Parathyroid adenoma (tissue), 2 donors: Measurements from ENCODE around the gene ISL2.

ENCODE experiments used
- H2AFZ ChIP-seq: fragments of 300-600 bp; sonication (generic); one replicate; pipeline ENCODE4 v1.7.0; 2017; ENCODE audit warnings: antibody characterized with exemption, mild to moderate bottlenecking
- H3K27ac ChIP-seq: fragments of 300-600 bp; sonication (generic); one replicate; pipeline ENCODE4 v1.7.0; 2017
- H3K27me3 ChIP-seq: fragments of 300-600 bp; sonication (generic); one replicate; pipeline ENCODE4 v1.7.0; 2017; ENCODE audit warnings: low read length; ENCODE audit not compliant: control insufficient read depth, insufficient read depth
- H3K36me3 ChIP-seq: fragments of 300-600 bp; sonication (generic); one replicate; pipeline ENCODE4 v1.7.0; 2017; ENCODE audit warnings: low read length; ENCODE audit not compliant: control insufficient read depth, insufficient read depth
- H3K4me1 ChIP-seq: fragments of 300-600 bp; sonication (generic); one replicate; pipeline ENCODE4 v1.7.0; 2017; ENCODE audit warnings: control low read depth
- H3K4me2 ChIP-seq: fragments of 300-600 bp; sonication (generic); one replicate; pipeline ENCODE4 v1.7.0; 2017; ENCODE audit warnings: low read length
- H3K4me3 ChIP-seq: fragments of 300-600 bp; sonication (generic); one replicate; pipeline ENCODE4 v1.7.0; 2017; ENCODE audit warnings: low read depth, low read length
- H3K79me2 ChIP-seq: fragments of 300-600 bp; sonication (generic); one replicate; pipeline ENCODE4 v1.7.0; 2017; ENCODE audit warnings: control low read depth
- H3K9ac ChIP-seq: fragments of 300-600 bp; sonication (generic); one replicate; pipeline ENCODE4 v1.7.0; 2017; ENCODE audit warnings: mild to moderate bottlenecking
- H3K9me3 ChIP-seq: fragments of 300-600 bp; sonication (generic); one replicate; pipeline ENCODE4 v1.7.0; 2017; ENCODE audit warnings: low read length; ENCODE audit not compliant: control insufficient read depth
- TF ChIP-seq, protein P1 (sequence below): fragments of 300-600 bp; sonication (generic); IDR thresholded peaks from one replicate; pipeline ENCODE4 v1.7.0; 2017; ENCODE audit warnings: antibody characterized with exemption, mild to moderate bottlenecking
- donor health status: primary hyperparathyroidism.

ISL2 gene

DNA sequence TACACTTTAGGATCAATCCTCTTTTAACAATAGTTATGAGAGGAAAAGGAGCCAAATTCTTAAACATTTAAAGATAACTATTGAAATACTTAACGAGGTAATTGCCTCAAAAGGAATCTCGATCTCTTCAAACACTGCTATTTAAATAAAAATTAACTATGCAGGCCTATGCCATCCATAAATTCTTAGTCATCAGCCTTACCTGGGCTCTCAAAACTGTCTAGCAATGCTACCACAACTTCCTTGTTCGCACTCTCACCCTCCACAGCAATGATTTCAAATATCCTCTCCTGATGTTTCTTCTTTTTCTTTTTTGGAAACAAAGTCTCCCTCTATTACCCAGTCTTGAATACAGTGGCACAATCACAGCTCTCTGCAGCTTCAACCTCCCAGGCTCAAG lies 37.6 kb upstream of the ISL2 start:
- Histone ChIP-seq H3K9me3 (no peaks in the 10 kb centered on the region), H3K4me1 (no peaks in the 10 kb centered on the region), H3K27ac (no peak overlapping the region), H3K4me3 (no peak overlapping the region), H3K27me3 (no peaks in the 10 kb centered on the region), H3K4me2 (no peak overlapping the region), H3K9ac (no peak overlapping the region), H3K36me3 (no peaks in the 10 kb centered on the region), H3K79me2 (peaks cover 13% of the 10 kb centered on the region), H2AFZ (no peak overlapping the region)
- TF ChIP-seq, protein P1, sequence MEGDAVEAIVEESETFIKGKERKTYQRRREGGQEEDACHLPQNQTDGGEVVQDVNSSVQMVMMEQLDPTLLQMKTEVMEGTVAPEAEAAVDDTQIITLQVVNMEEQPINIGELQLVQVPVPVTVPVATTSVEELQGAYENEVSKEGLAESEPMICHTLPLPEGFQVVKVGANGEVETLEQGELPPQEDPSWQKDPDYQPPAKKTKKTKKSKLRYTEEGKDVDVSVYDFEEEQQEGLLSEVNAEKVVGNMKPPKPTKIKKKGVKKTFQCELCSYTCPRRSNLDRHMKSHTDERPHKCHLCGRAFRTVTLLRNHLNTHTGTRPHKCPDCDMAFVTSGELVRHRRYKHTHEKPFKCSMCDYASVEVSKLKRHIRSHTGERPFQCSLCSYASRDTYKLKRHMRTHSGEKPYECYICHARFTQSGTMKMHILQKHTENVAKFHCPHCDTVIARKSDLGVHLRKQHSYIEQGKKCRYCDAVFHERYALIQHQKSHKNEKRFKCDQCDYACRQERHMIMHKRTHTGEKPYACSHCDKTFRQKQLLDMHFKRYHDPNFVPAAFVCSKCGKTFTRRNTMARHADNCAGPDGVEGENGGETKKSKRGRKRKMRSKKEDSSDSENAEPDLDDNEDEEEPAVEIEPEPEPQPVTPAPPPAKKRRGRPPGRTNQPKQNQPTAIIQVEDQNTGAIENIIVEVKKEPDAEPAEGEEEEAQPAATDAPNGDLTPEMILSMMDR, result no peak

DNA sequence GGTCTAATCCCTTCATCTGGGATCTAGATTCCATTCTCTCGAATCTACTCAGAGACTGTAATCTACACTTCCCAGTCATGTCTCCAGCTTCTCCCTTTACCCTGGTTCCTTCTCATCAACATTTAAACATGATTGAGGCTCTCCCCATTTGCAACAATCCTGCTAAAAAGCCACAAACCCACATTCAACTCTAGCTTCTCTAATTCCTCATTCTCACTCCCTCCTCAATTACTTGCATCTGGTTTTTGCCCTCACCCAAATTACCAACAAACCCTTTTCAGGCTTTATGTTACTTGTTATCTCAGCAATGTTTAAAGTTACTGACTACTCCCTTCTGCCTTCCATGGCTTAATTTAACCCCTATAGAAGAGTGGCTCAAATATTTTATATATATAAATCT lies 36.8 kb upstream of the ISL2 start:
- no peak overlapping the region for H3K27ac ChIP-seq
- H3K4me3 ChIP-seq, result no peak overlapping the region
- no peak overlapping the region for H3K4me2 ChIP-seq
- H3K9me3 ChIP-seq, result no peaks in the 10 kb centered on the region
- H3K36me3 ChIP-seq, result no peaks in the 10 kb centered on the region
- peaks cover 19% of the 10 kb centered on the region for H3K79me2 ChIP-seq
- H3K4me1 ChIP-seq, result no peaks in the 10 kb centered on the region
- no peaks in the 10 kb centered on the region for H3K27me3 ChIP-seq
- no peak overlapping the region for H3K9ac ChIP-seq
- no peak overlapping the region for H2AFZ ChIP-seq
- TF ChIP-seq, protein P1, result no peak

DNA sequence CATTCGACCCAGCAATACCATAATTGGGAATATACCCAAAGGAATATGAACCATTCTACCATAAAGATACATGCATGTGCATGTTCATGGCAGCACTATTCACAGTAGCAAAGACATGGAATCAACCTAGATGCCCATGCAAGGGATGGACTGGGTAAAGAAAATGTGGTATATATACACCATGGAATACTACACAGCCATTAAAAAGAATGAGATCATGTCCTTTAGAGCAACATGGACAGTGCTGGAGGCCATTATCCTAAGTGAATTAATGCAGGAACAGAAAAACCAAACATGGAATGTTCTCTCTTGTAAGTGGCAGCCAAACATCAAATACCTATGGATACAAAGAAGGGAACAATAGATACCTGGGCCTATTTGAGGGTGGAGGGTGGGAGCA lies 32.7 kb upstream of the ISL2 start:
- Histone ChIP-seq H3K36me3 (no peaks in the 10 kb centered on the region), H3K9me3 (no peaks in the 10 kb centered on the region), H3K4me1 (no peaks in the 10 kb centered on the region), H3K4me3 (no peak overlapping the region), H3K4me2 (no peak overlapping the region), H3K27me3 (no peaks in the 10 kb centered on the region), H3K9ac (no peak overlapping the region), H2AFZ (no peak overlapping the region), H3K79me2 (peaks cover 21% of the 10 kb centered on the region), H3K27ac (no peak overlapping the region)
- TF ChIP-seq, protein P1, result no peak

DNA sequence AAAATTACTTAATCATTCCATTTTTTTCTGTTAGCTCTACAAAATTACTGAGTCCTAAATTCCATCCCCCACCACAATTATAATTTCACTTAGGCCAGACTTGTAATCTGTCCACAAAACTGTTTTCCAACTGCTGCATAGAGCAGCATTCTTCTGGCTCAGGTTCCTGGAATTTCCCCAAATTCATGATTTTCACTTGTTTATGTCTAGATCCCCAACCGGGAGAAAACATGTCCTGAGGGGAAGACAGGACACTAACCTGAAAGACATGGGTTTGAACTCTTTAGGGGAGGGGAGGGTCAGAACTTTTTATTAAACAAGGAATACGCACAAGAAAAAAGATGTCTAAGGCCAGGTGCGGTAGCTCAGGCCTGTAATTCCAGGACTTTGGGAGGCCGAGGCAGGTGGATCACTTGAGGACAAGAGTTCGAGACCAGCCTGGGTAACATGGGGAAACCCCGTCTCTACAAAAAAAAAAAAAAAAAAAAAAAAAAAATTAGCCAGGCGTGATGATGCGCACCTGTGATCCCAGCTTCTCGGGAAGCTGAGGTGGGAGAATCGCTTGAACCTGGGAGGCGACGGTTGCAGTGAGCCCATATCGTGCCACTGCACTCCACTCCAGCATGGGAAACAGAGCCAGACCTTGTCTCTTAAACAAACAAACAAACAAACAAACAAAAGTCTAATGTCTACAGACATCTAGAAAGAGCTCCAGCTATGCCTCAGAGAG lies 26.8 kb upstream of the ISL2 start:
- Histone ChIP-seq H3K79me2 (peaks cover 3% of the 10 kb centered on the region), H3K27me3 (no peaks in the 10 kb centered on the region), H3K27ac (no peak overlapping the region), H3K4me2 (peak overlapping the region; percentile 96), H3K9me3 (no peaks in the 10 kb centered on the region), H3K36me3 (no peaks in the 10 kb centered on the region), H3K4me1 (no peaks in the 10 kb centered on the region), H2AFZ (no peak overlapping the region), H3K4me3 (no peak overlapping the region), H3K9ac (no peak overlapping the region)
- TF ChIP-seq, protein P1, result no peak
